ENCODE data around the gene SNRNP25.

Gene SNRNP25

GRCh38 chr16:78444-79150, 25.0 kb downstream of the SNRNP25 start:
- DNase-seq: no peak

- no peak for DNase-seq
Measured at GRCh38 chr16:79151-80054, 25.8 kb downstream of the SNRNP25 start.

GRCh38 chr16:83060-83603, 29.5 kb downstream of the SNRNP25 start:
- no peak for DNase-seq

GRCh38 chr16:83781-84615, 30.4 kb downstream of the SNRNP25 start:
- no peak for DNase-seq

- peak; percentile 77 for DNase-seq
Measured at GRCh38 chr16:84718-85406, 31.2 kb downstream of the SNRNP25 start.

- no peak for DNase-seq
Measured at GRCh38 chr16:85407-85782, 31.8 kb downstream of the SNRNP25 start.

- no peak for DNase-seq
Measured at GRCh38 chr16:85865-86264, 32.2 kb downstream of the SNRNP25 start.

GRCh38 chr16:86483-86952, 32.9 kb downstream of the SNRNP25 start:
- DNase-seq: no peak

- no peak for DNase-seq
Measured at GRCh38 chr16:88613-89012, 35.0 kb downstream of the SNRNP25 start.

- DNase-seq: no peak
Measured at GRCh38 chr16:89391-90302, 36.0 kb downstream of the SNRNP25 start.

GRCh38 chr16:91484-91883, 37.9 kb downstream of the SNRNP25 start:
- no peak for DNase-seq

GRCh38 chr16:92431-93339, 39.1 kb downstream of the SNRNP25 start:
- DNase-seq: no peak

GRCh38 chr16:94918-95265, 41.3 kb downstream of the SNRNP25 start:
- no peak for DNase-seq

- DNase-seq: peak; percentile 61
Measured at GRCh38 chr16:96935-97381, 43.3 kb downstream of the SNRNP25 start.

GRCh38 chr16:97822-98221, 44.2 kb downstream of the SNRNP25 start:
- no peak for DNase-seq

- DNase-seq: no peak
Measured at GRCh38 chr16:100989-101388, 47.4 kb downstream of the SNRNP25 start.

GRCh38 chr16:101586-101985, 48.0 kb downstream of the SNRNP25 start:
- no peak for DNase-seq

GRCh38 chr16:102060-102855, 48.6 kb downstream of the SNRNP25 start:
- DNase-seq: no peak

GRCh38 chr16:104355-104754, 50.7 kb downstream of the SNRNP25 start:
- DNase-seq: no peak

Data from KG1 (cell line).